Loucy (cell line): Measurements from ENCODE around the gene ABHD12.

ENCODE experiments used
- H2AFZ ChIP-seq: fragments of 200-600 bp; sonication (generic); 2 replicates; pipeline ENCODE4 v1.6.0; 2016; ENCODE audit warnings: antibody characterized with exemption, mild to moderate bottlenecking, low read length, moderate library complexity
- H3F3A ChIP-seq: fragments of 200-600 bp; 2 replicates; pipeline ENCODE4 v1.6.0; 2016; ENCODE audit warnings: antibody characterized with exemption, low read depth, mild to moderate bottlenecking
- H3K27me3 ChIP-seq: fragments of 200-600 bp; sonication (generic); 2 replicates; pipeline ENCODE4 v1.6.1; 2014; ENCODE audit warnings: low read length, mild to moderate bottlenecking; ENCODE audit not compliant: insufficient read depth, poor library complexity, severe bottlenecking
- H3K36me3 ChIP-seq: fragments of 200-600 bp; sonication (generic); 2 replicates; pipeline ENCODE4 v1.6.1; 2016; ENCODE audit warnings: low read length; ENCODE audit not compliant: insufficient read depth
- H3K4me1 ChIP-seq: fragments of 200-600 bp; sonication (generic); 2 replicates; pipeline ENCODE4 v1.5.1; 2014; ENCODE audit warnings: low read length, mild to moderate bottlenecking; ENCODE audit not compliant: insufficient read depth, poor library complexity, severe bottlenecking
- H3K4me2 ChIP-seq: fragments of 200-600 bp; sonication (generic); 2 replicates; pipeline ENCODE4 v1.6.0; 2014; ENCODE audit warnings: antibody characterized with exemption, low read length, low read depth, mild to moderate bottlenecking; ENCODE audit not compliant: poor library complexity, severe bottlenecking
- H3K4me3 ChIP-seq: fragments of 200-600 bp; sonication (generic); 2 replicates; pipeline ENCODE4 v1.5.1; 2014; ENCODE audit warnings: low read length, mild to moderate bottlenecking, mixed read lengths; ENCODE audit not compliant: poor library complexity, severe bottlenecking
- H3K79me2 ChIP-seq: fragments of 200-600 bp; sonication (generic); 2 replicates; pipeline ENCODE4 v1.6.1; 2014; ENCODE audit warnings: low read length; ENCODE audit not compliant: insufficient read depth
- H3K9ac ChIP-seq: fragments of 200-600 bp; sonication (generic); 2 replicates; pipeline ENCODE4 v1.6.0; 2014; ENCODE audit warnings: mild to moderate bottlenecking, low read depth, low read length, moderate library complexity; ENCODE audit not compliant: poor library complexity, severe bottlenecking
- H3K9me2 ChIP-seq: fragments of 200-600 bp; sonication (generic); replicated peaks from 2 replicates; pipeline ENCODE4 v1.6.1; 2016; ENCODE audit warnings: low read depth, low read length, mixed read lengths
- H3K9me3 ChIP-seq: fragments of 200-600 bp; sonication (generic); 2 replicates; pipeline ENCODE4 v1.6.1; 2014; ENCODE audit warnings: mild to moderate bottlenecking, antibody characterized with exemption, low read length, low read depth; ENCODE audit not compliant: insufficient read depth
- H4K20me1 ChIP-seq: fragments of 200-600 bp; sonication (generic); 2 replicates; pipeline ENCODE4 v1.6.0; 2014; ENCODE audit warnings: antibody characterized with exemption, low read length, mild to moderate bottlenecking; ENCODE audit not compliant: insufficient read depth, poor library complexity, severe bottlenecking
- CTCF ChIP-seq: fragments of 200-600 bp; sonication (generic); conservative IDR thresholded peaks from 2 replicates; pipeline ENCODE4 v1.5.1; 2014; ENCODE audit warnings: mild to moderate bottlenecking, antibody characterized with exemption, low read length
- EZH2phosphoT487 ChIP-seq: fragments of 200-600 bp; IDR thresholded peaks from 2 replicates; pipeline ENCODE4 v1.6.1; 2018; ENCODE audit warnings: antibody characterized with exemption, mild to moderate bottlenecking, moderate library complexity, borderline replicate concordance

ABHD12 gene

GRCh38 chr20:25286917-25287316 is 103.7 kb downstream of the ABHD12 start:
- no peak overlapping the region for H2AFZ ChIP-seq
- no peaks in the 10 kb centered on the region for H3K79me2 ChIP-seq
- no peak overlapping the region for H3K9ac ChIP-seq
- no peaks in the 10 kb centered on the region for H3F3A ChIP-seq
- H3K9me2 ChIP-seq = no peaks in the 10 kb centered on the region
- H3K36me3 ChIP-seq = peaks cover 57% of the 10 kb centered on the region; the same call in 1 of the 2 replicates
- no peaks in the 10 kb centered on the region for H3K9me3 ChIP-seq
- no peaks in the 10 kb centered on the region for H3K27me3 ChIP-seq
- H3K4me3 ChIP-seq = no peak overlapping the region
- no peaks in the 10 kb centered on the region for H4K20me1 ChIP-seq
- H3K4me2 ChIP-seq = no peak overlapping the region
- no peaks in the 10 kb centered on the region for H3K4me1 ChIP-seq
- TF ChIP-seq CTCF (no peak), EZH2phosphoT487 (no peak)

- H3K79me2 ChIP-seq = no peaks in the 10 kb centered on the region
- no peak overlapping the region for H3K4me2 ChIP-seq
- no peak overlapping the region for H3K4me3 ChIP-seq
- H3F3A ChIP-seq = no peaks in the 10 kb centered on the region
- H3K4me1 ChIP-seq = no peaks in the 10 kb centered on the region
- H3K9me2 ChIP-seq = no peaks in the 10 kb centered on the region
- TF ChIP-seq CTCF (no peak), EZH2phosphoT487 (no peak)
- peaks cover 65% of the 10 kb centered on the region; the same call in 1 of the 2 replicates for H3K36me3 ChIP-seq
- no peak overlapping the region for H2AFZ ChIP-seq
- H4K20me1 ChIP-seq = no peaks in the 10 kb centered on the region
- H3K9ac ChIP-seq = no peak overlapping the region
- H3K9me3 ChIP-seq = no peaks in the 10 kb centered on the region
- H3K27me3 ChIP-seq = no peaks in the 10 kb centered on the region
These were observed 104.5 kb downstream of the ABHD12 start for GRCh38 chr20:25285856-25286798.

GRCh38 chr20:25285091-25285647 is 105.5 kb downstream of the ABHD12 start:
- Histone ChIP-seq H3K9me3 (no peaks in the 10 kb centered on the region), H3K79me2 (no peaks in the 10 kb centered on the region), H3K4me3 (no peak overlapping the region), H3F3A (no peaks in the 10 kb centered on the region), H3K9ac (no peak overlapping the region), H2AFZ (no peak overlapping the region), H3K9me2 (no peaks in the 10 kb centered on the region), H3K4me1 (no peaks in the 10 kb centered on the region), H3K36me3 (peaks cover 74% of the 10 kb centered on the region; the same call in 1 of the 2 replicates), H3K27me3 (no peaks in the 10 kb centered on the region), H3K4me2 (no peak overlapping the region), H4K20me1 (no peaks in the 10 kb centered on the region)
- TF ChIP-seq EZH2phosphoT487 = no peak
- TF ChIP-seq CTCF = no peak
